DOHH2 (cell line): ENCODE results near the gene PNP.

Experiments used
- EZH2phosphoT487 ChIP-seq: fragments of 200-600 bp; sonication (generic); IDR thresholded peaks from 2 replicates; pipeline ENCODE4 v1.6.1; 2017; ENCODE audit warnings: borderline replicate concordance, mild to moderate bottlenecking, antibody characterized with exemption, low read length, moderate library complexity, mixed read lengths
- TF ChIP-seq, protein P1 (sequence below): fragments of 200-600 bp; sonication (generic); IDR thresholded peaks from one replicate; pipeline ENCODE4 v1.5.1; 2014; ENCODE audit warnings: antibody characterized with exemption, mild to moderate bottlenecking, low read depth, low read length; ENCODE audit not compliant: poor library complexity, severe bottlenecking

DNA sequence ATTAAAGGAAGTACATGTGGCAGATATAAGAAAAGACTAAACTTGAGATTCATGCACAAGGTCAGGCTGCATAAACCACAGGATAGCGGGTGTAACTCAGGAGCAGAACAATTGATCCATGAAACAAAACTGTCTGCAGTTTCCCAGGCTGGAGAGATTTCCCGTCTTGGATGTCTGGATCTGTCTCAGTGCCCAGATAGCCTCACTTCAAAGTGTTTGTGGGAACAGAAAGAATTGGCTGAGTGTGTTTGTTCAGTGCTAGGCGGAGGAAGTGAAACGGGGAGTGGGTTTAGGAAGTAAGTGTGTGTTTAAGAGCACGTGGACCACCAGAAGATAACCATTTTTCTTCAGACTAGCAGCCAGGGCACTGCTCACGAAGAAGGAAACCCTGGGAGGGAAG is 34.7 kb downstream of the PNP start:
- TF ChIP-seq, protein P1, sequence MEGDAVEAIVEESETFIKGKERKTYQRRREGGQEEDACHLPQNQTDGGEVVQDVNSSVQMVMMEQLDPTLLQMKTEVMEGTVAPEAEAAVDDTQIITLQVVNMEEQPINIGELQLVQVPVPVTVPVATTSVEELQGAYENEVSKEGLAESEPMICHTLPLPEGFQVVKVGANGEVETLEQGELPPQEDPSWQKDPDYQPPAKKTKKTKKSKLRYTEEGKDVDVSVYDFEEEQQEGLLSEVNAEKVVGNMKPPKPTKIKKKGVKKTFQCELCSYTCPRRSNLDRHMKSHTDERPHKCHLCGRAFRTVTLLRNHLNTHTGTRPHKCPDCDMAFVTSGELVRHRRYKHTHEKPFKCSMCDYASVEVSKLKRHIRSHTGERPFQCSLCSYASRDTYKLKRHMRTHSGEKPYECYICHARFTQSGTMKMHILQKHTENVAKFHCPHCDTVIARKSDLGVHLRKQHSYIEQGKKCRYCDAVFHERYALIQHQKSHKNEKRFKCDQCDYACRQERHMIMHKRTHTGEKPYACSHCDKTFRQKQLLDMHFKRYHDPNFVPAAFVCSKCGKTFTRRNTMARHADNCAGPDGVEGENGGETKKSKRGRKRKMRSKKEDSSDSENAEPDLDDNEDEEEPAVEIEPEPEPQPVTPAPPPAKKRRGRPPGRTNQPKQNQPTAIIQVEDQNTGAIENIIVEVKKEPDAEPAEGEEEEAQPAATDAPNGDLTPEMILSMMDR = no peak
- no peak for TF ChIP-seq EZH2phosphoT487
